Measurements from ENCODE around the gene FLT3. TPM values are rescaled to one million over a fixed set of nuclear protein-coding genes. Genes with fewer than 3 reads are reported as not detected.

FLT3 gene
- total and polyA plus RNA-seq, 4 donors: 0.14 to 0.84 (median 0.42) TPM

DNA sequence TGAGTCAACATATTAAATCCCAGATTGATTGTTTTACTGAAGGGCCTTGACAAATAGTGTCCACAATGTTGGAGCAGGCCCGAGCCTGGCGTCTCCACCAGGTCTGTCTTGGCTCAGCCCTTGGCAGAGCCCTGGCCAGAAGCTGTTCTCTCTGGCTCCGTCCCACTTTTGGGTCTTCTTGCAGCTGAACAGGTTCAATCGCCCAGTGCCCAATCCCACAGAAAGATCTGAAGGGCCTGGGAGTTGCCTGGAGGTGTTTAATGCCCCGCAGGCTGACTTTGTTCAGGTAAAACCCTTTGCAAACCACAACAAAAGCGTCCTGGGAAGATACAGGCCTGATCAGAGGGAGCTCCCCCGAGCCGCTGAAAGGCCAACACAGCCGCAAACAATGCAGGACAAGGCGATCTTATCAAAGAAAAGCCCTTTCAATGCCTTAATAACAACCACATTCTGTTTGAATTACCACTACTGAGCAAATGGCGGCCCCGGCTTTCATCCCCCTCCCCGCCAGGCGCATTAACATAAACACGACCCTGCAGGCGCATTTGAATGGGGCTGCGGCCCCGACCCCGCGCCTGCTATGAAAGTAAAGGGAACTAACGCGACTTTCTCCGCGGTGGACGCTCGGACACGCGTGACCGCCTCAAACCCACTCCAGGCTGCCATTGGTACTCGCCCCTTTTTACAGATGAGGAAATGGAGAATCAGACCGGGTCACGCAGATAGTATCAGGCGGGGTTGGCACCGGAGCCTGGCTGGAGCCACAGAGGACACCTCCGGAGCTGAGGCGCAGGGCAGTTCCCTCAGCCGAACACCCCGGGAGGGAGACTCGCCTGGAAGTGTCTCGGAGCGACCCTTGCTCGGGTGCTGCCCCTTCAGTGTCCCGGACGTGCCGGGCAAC, 134.4 kb downstream of the FLT3 start:
- Histone ChIP-seq H3K4me1 (ENCODE audit: control insufficient read depth in 4 of 4, insufficient read depth in 4 of 4, low read length in 3 of 4) (peaks cover 10 to 24% (median 18%) of the 10 kb centered on the region in 4 donors), H3K27me3 (ENCODE audit: control insufficient read depth in 4 of 4, insufficient read depth in 4 of 4, low read length in 3 of 4) (peaks cover 8 to 30% (median 25%) of the 10 kb centered on the region in 4 donors), H3K9me3 (ENCODE audit: control insufficient read depth in 4 of 4, low read length in 3 of 4) (no peaks in the 10 kb centered on the region), H3K36me3 (ENCODE audit: control insufficient read depth in 4 of 4, insufficient read depth in 3 of 4, low read depth in 1 of 4, low read length in 3 of 4) (no peaks in the 10 kb centered on the region), H3K27ac (ENCODE audit: low read depth in 1 of 2, low read length in 2 of 2) (no peak overlapping the region), H3K4me3 (ENCODE audit: low read depth in 1 of 3, low read length in 3 of 3) (no peak overlapping the region), H3K9ac (ENCODE audit: low read depth in 1 of 2, low read length in 2 of 2) (no peak overlapping the region)
- WGBS: 34% methylated on average over 45 of the region's 45 CpGs
- DNase-seq (ENCODE audit: low spot score): no peak
- TF ChIP-seq SP1 (IDR thresholded peaks at IDR 0.05): no peak
- TF ChIP-seq, protein P1, sequence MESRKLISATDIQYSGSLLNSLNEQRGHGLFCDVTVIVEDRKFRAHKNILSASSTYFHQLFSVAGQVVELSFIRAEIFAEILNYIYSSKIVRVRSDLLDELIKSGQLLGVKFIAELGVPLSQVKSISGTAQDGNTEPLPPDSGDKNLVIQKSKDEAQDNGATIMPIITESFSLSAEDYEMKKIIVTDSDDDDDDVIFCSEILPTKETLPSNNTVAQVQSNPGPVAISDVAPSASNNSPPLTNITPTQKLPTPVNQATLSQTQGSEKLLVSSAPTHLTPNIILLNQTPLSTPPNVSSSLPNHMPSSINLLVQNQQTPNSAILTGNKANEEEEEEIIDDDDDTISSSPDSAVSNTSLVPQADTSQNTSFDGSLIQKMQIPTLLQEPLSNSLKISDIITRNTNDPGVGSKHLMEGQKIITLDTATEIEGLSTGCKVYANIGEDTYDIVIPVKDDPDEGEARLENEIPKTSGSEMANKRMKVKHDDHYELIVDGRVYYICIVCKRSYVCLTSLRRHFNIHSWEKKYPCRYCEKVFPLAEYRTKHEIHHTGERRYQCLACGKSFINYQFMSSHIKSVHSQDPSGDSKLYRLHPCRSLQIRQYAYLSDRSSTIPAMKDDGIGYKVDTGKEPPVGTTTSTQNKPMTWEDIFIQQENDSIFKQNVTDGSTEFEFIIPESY (IDR thresholded peaks at IDR 0.05): no peak
- TF ChIP-seq RXRA (IDR thresholded peaks at IDR 0.05): no peak
- TF ChIP-seq YY1 (IDR thresholded peaks at IDR 0.05): no peak
- no peak for TF ChIP-seq HNF4G (IDR thresholded peaks at IDR 0.05)
- TF ChIP-seq FOXA1 (IDR thresholded peaks at IDR 0.05): no peak

DNA sequence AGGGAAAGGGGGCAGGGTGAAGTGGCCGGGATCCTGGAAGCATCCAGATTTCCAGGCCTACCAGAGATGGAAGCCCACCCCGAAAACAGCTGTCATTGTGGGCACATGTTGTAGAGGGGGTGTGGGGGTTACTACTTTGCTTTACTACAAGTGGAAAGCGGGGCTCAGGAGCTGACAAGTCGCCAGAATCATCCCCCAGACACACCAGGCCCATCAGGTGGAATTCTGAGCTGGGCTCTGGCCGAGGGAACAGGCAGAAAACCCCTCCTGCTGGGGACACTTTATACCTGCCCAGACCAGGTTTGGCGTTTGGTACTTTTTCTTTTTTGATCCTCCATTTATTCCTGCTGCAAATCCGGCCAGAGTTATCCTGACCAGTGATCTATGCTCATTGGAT, 135.0 kb downstream of the FLT3 start:
- Histone ChIP-seq H3K4me1 (ENCODE audit: control insufficient read depth in 4 of 4, insufficient read depth in 4 of 4, low read length in 3 of 4) (peaks cover 10 to 28% (median 20%) of the 10 kb centered on the region in 4 donors), H3K36me3 (ENCODE audit: control insufficient read depth in 4 of 4, insufficient read depth in 3 of 4, low read depth in 1 of 4, low read length in 3 of 4) (no peaks in the 10 kb centered on the region), H3K4me3 (ENCODE audit: low read depth in 1 of 3, low read length in 3 of 3) (no peak overlapping the region), H3K9me3 (ENCODE audit: control insufficient read depth in 4 of 4, low read length in 3 of 4) (no peaks in the 10 kb centered on the region), H3K27ac (ENCODE audit: low read depth in 1 of 2, low read length in 2 of 2) (no peak overlapping the region), H3K27me3 (ENCODE audit: control insufficient read depth in 4 of 4, insufficient read depth in 4 of 4, low read length in 3 of 4) (peaks cover 8 to 24% (median 20%) of the 10 kb centered on the region in 4 donors), H3K9ac (ENCODE audit: low read depth in 1 of 2, low read length in 2 of 2) (no peak overlapping the region)
- TF ChIP-seq FOXA1 (IDR thresholded peaks at IDR 0.05) (no peak), TAF1 (conservative IDR thresholded peaks at IDR 0.05) (no peak), RAD21 (IDR thresholded peaks at IDR 0.05) (no peak), EGR1 (IDR thresholded peaks at IDR 0.05; ENCODE audit: low read depth in 2 of 2) (no peak), SP1 (IDR thresholded peaks at IDR 0.05) (no peak), JUND (IDR thresholded peaks at IDR 0.05) (no peak), FOXA2 (IDR thresholded peaks at IDR 0.05) (no peak), NR2F2 (IDR thresholded peaks at IDR 0.05) (no peak), RXRA (IDR thresholded peaks at IDR 0.05) (no peak), HNF4A (conservative IDR thresholded peaks at IDR 0.05) (no peak), GABPA (IDR thresholded peaks at IDR 0.05 in 1 of 2, conservative IDR thresholded peaks at IDR 0.05 in 1 of 2) (no peak), HNF4G (IDR thresholded peaks at IDR 0.05) (no peak), YY1 (IDR thresholded peaks at IDR 0.05) (no peak)
- TF ChIP-seq, protein P1 (IDR thresholded peaks at IDR 0.05): no peak
- TF ChIP-seq, protein P2, sequence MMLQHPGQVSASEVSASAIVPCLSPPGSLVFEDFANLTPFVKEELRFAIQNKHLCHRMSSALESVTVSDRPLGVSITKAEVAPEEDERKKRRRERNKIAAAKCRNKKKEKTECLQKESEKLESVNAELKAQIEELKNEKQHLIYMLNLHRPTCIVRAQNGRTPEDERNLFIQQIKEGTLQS (IDR thresholded peaks at IDR 0.05): no peak
- TF ChIP-seq, protein P3, sequence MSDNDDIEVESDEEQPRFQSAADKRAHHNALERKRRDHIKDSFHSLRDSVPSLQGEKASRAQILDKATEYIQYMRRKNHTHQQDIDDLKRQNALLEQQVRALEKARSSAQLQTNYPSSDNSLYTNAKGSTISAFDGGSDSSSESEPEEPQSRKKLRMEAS (IDR thresholded peaks at IDR 0.05): no peak
- TF ChIP-seq, protein P4, sequence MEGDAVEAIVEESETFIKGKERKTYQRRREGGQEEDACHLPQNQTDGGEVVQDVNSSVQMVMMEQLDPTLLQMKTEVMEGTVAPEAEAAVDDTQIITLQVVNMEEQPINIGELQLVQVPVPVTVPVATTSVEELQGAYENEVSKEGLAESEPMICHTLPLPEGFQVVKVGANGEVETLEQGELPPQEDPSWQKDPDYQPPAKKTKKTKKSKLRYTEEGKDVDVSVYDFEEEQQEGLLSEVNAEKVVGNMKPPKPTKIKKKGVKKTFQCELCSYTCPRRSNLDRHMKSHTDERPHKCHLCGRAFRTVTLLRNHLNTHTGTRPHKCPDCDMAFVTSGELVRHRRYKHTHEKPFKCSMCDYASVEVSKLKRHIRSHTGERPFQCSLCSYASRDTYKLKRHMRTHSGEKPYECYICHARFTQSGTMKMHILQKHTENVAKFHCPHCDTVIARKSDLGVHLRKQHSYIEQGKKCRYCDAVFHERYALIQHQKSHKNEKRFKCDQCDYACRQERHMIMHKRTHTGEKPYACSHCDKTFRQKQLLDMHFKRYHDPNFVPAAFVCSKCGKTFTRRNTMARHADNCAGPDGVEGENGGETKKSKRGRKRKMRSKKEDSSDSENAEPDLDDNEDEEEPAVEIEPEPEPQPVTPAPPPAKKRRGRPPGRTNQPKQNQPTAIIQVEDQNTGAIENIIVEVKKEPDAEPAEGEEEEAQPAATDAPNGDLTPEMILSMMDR (IDR thresholded peaks at IDR 0.05; ENCODE audit: low read depth, low read length, missing input control): no peak
- DNase-seq (ENCODE audit: low spot score): no peak
- 70% methylated on average over 7 of the region's 7 CpGs for WGBS

Measured in liver (tissue), 9 donors.